Activated naive CD8-positive, alpha-beta T cell treated with anti-CD3 and anti-CD28 coated beads, Interleukin-2, amount 10 ng/mL, durations not matched to agents 7 days and 5 days (primary cell): ENCODE data around the gene HCST. TPM values are rescaled to one million over a fixed set of nuclear protein-coding genes. Genes with fewer than 3 reads are reported as not detected.
A peak's percentile ranks its signal among the peaks of the same experiment; 100 is the strongest.

ENCODE experiments used
- ATAC-seq: fragments of 150-1000 bp; cut with Tn5 transposase; one replicate; pipeline ENCODE4 v1.10.0; 2021; ENCODE audit warnings: low read depth, moderate library complexity
- POLR2A ChIA-PET: fragments of 350-600 bp; sonication (Branson Sonifier 250); formaldehyde crosslinking; loops from one replicate; lab custom pipeline; 2021; ENCODE audit warnings: antibody characterized with exemption; lab: Charles Lee
- DNase-seq: peaks from one replicate; pipeline ENCODE4 v3.0.0; 2021
- H3K27ac Mint-ChIP-seq: one replicate; pipeline ENCODE4 v1.8.0; 2022; ENCODE audit warnings: mild to moderate bottlenecking, mixed read lengths
- H3K27me3 Mint-ChIP-seq: one replicate; pipeline ENCODE4 v1.8.0; 2022; ENCODE audit warnings: mild to moderate bottlenecking, moderate library complexity, mixed read lengths
- H3K36me3 Mint-ChIP-seq: one replicate; pipeline ENCODE4 v1.8.0; 2021; ENCODE audit warnings: mild to moderate bottlenecking, mixed read lengths
- H3K4me1 Mint-ChIP-seq: one replicate; pipeline ENCODE4 v1.8.0; 2021; ENCODE audit warnings: mixed read lengths
- H3K4me3 Mint-ChIP-seq: one replicate; pipeline ENCODE4 v1.8.0; 2022; ENCODE audit warnings: mild to moderate bottlenecking, moderate library complexity, mixed read lengths
- H3K9me3 Mint-ChIP-seq: one replicate; pipeline ENCODE4 v1.8.0; 2021; ENCODE audit warnings: mixed read lengths
- total RNA-seq, 2 experiments: library from RNA; stranded (reverse); gene quantifications; one replicate each; pipeline ENCODE4 v1.2.3, GENCODE V29; 2021

Gene HCST
- total RNA-seq, 2 experiments from 2014 or later, result 186 to 190 TPM

DNA sequence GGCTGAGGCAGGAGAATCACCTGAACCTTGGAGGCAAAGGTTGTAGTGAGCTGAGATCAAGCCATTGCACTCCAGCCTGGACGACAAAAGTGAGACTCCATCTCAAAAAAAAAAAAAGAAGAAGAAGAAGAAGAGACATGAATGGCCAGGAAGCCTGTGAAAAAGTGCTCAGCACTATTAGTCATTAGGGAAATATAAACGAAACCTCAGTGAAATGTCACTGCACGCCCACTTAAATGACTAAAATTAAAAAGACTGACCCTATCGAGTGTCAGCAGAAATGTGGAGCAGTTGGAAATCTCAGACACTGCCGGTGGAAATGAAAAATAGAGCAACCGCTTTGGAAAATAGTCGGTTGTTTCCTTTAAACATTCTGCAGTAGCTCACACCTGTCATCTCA, 11.3 kb downstream of the HCST start:
- no peak for ATAC-seq
- Mint-ChIP-seq H3K27me3 (no peaks in the 10 kb centered on the region), H3K4me3 (no peak overlapping the region), H3K27ac (no peak overlapping the region), H3K4me1 (peaks cover 18% of the 10 kb centered on the region), H3K9me3 (no peaks in the 10 kb centered on the region), H3K36me3 (no peaks in the 10 kb centered on the region)
- DNase-seq, result no peak
- POLR2A ChIA-PET, result interaction anchor here (1.0 kb wide), 1 partner anchor 173 kb away, joined by 3 read pairs; no protein-coding TSS in a partner anchor

DNA sequence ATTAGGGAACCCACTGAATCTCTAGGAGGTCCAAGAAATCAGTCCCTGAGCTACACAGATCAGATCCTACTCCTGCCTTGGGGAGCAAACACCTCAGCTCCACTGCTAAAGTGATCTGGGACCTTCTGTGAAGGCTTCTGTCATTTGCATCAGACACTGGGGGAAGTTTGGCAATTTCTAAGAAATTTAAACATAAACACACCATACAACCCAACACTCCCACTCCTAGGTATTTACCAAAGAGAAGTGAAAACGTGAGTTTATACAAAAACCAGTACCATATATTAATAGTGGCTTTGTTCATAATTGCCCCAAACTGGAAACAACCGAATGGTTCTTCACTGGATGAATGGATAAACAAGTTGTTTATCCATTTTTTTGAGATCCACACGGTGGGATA, 13.1 kb downstream of the HCST start:
- Mint-ChIP-seq H3K27ac (no peak overlapping the region), H3K9me3 (no peaks in the 10 kb centered on the region), H3K4me1 (peaks cover 7% of the 10 kb centered on the region), H3K27me3 (no peaks in the 10 kb centered on the region), H3K36me3 (no peaks in the 10 kb centered on the region), H3K4me3 (no peak overlapping the region)
- no peak for ATAC-seq
- POLR2A ChIA-PET, result no interaction called here
- no peak for DNase-seq

- Mint-ChIP-seq H3K4me3 (no peak overlapping the region), H3K36me3 (no peaks in the 10 kb centered on the region), H3K27me3 (no peaks in the 10 kb centered on the region), H3K9me3 (no peaks in the 10 kb centered on the region), H3K27ac (no peak overlapping the region), H3K4me1 (peaks cover 3% of the 10 kb centered on the region)
- no peak for ATAC-seq
- no peak for DNase-seq
- POLR2A ChIA-PET, result no interaction called here
Measured at GRCh38 chr19:35919306-35919705, 17.0 kb downstream of the HCST start.

DNA sequence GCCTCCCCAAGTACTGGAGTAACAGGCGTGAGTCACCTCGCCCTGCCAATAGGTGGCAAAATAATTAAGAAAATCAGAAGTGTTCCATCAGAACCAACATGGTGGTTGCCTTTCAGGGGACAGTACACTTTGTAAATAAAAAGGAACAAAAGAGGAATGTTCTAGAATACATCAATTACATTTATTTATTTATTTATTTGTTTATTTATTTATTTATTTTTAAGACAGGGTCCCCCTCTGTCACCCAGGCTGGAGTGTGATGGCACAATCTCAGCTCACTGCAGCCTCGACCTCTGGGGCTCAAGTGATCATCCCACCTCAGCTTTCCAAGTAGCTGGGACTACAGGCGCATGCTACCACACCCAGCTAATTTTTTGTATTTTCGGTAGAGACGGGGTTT, 18.7 kb downstream of the HCST start:
- no peaks in the 10 kb centered on the region for H3K27me3 Mint-ChIP-seq
- no peaks in the 10 kb centered on the region for H3K36me3 Mint-ChIP-seq
- DNase-seq (no peak), ATAC-seq (no peak)
- POLR2A ChIA-PET, result interaction anchor here (1.4 kb wide), 1 partner anchor 10 kb away, joined by 3 read pairs; no protein-coding TSS in a partner anchor
- no peak overlapping the region for H3K4me3 Mint-ChIP-seq
- H3K27ac Mint-ChIP-seq, result no peak overlapping the region
- peaks cover 2% of the 10 kb centered on the region for H3K4me1 Mint-ChIP-seq
- H3K9me3 Mint-ChIP-seq, result peaks cover 9% of the 10 kb centered on the region

DNA sequence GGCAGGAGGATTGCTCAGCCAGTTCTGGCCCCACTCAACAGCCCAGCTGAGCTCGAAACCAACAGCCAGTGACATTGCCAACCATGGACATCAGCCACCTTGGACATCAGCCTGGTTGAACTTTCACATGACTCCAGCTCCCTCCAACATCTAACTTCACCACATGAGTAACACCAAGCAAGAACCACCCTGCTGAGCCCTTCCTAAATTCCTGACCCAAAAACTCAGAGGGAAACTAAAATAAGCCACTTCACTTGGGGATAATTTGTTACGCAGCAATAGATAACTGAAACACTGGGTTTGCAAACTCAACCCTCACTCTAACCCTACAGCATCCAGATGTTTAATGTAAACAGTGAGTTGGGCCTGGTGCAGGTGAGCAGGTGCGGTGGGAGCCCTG, 23.2 kb downstream of the HCST start:
- Mint-ChIP-seq H3K36me3 (peaks cover 3% of the 10 kb centered on the region), H3K27ac (no peak overlapping the region), H3K4me1 (peaks cover 14% of the 10 kb centered on the region), H3K27me3 (no peaks in the 10 kb centered on the region), H3K9me3 (peaks cover 16% of the 10 kb centered on the region), H3K4me3 (no peak overlapping the region)
- DNase-seq, result no peak
- POLR2A ChIA-PET, result interaction anchor here (1.3 to 1.8 kb wide), 2 partner anchors 20 to 22 kb away, joined by 3 to 4 read pairs; no protein-coding TSS in a partner anchor
- no peak for ATAC-seq

GRCh38 chr19:35928507-35928906, 26.2 kb downstream of the HCST start:
- no peak for ATAC-seq
- H3K9me3 Mint-ChIP-seq, result peaks cover 16% of the 10 kb centered on the region
- H3K4me1 Mint-ChIP-seq, result peaks cover 28% of the 10 kb centered on the region
- POLR2A ChIA-PET, result interaction anchor here (3.0 to 3.2 kb wide), 4 partner anchors 25 to 48 kb away, joined by 15 to 41 read pairs (median 33); partner anchors contain the start of genes HCST and NFKBID
- H3K27ac Mint-ChIP-seq, result no peak overlapping the region
- H3K4me3 Mint-ChIP-seq, result no peak overlapping the region
- DNase-seq, result no peak
- peaks cover 3% of the 10 kb centered on the region for H3K36me3 Mint-ChIP-seq
- H3K27me3 Mint-ChIP-seq, result no peaks in the 10 kb centered on the region

GRCh38 chr19:35929876-35930275, 27.5 kb downstream of the HCST start:
- POLR2A ChIA-PET, result interaction anchor here (1.0 to 3.2 kb wide), 8 partner anchors 26 to 228 kb away, joined by 4 to 41 read pairs (median 10); partner anchors contain the start of genes HCST and NFKBID
- peaks cover 28% of the 10 kb centered on the region for H3K4me1 Mint-ChIP-seq
- H3K4me3 Mint-ChIP-seq, result peak overlapping the region; percentile 75
- H3K27me3 Mint-ChIP-seq, result no peaks in the 10 kb centered on the region
- DNase-seq (no peak), ATAC-seq (no peak)
- peaks cover 16% of the 10 kb centered on the region for H3K9me3 Mint-ChIP-seq
- H3K27ac Mint-ChIP-seq, result peak overlapping the region; percentile 96
- peaks cover 3% of the 10 kb centered on the region for H3K36me3 Mint-ChIP-seq

DNA sequence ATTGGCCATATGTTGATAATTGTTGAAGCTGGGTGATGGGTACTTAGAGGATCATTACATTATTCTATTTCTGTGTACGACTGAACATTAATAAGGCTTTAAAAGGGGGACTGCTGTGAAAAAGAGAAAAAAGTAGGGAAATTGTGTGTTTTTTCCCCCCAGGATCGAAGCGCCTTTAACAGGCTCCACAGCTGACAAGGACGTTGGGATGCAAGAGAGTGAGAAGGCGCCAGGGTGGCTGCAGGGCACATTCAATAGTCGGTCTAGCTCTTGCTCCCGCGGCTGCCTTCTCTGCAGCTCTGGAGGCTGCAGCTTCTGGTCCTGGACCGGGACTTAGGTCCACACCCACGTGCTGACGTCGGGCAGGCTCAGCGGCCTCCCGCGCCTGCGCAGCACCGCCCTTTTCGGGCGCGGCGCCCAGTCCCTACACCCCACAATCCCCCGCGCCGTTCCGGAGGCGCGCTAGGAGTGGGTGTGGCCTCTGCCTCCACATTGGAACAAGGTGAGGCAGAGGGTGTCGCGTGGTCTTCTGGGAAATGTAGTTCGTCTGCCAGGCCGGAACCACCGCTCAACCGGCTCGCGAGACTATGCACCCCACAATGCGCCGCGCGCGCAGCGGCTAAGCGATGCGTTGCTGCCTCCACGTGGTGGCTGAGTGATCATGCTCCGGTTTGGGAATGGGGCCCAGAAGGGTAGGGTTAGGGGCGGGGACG, 29.0 kb downstream of the HCST start:
- POLR2A ChIA-PET, result interaction anchor here (0.6 to 3.2 kb wide), 15 partner anchors 10 to 191 kb away, joined by 3 to 41 read pairs (median 5); partner anchors contain the start of genes APLP1, HCST, LIN37 and NFKBID
- DNase-seq (peak; percentile 99), ATAC-seq (peak; percentile 93)
- Mint-ChIP-seq H3K36me3 (peaks cover 3% of the 10 kb centered on the region), H3K27me3 (no peaks in the 10 kb centered on the region), H3K27ac (peak overlapping the region; percentile 87), H3K4me3 (peak overlapping the region; percentile 77), H3K4me1 (peaks cover 29% of the 10 kb centered on the region), H3K9me3 (peaks cover 4% of the 10 kb centered on the region)

GRCh38 chr19:35931874-35932202, 29.5 kb downstream of the HCST start:
- peaks cover 27% of the 10 kb centered on the region for H3K4me1 Mint-ChIP-seq
- peak; percentile 1 for ATAC-seq

GRCh38 chr19:35932291-35932936, 30.1 kb downstream of the HCST start:
- no peak for DNase-seq
- Mint-ChIP-seq H3K9me3 (no peaks in the 10 kb centered on the region), H3K4me1 (peaks cover 27% of the 10 kb centered on the region), H3K27me3 (no peaks in the 10 kb centered on the region), H3K27ac (no peak overlapping the region), H3K36me3 (no peaks in the 10 kb centered on the region), H3K4me3 (no peak overlapping the region)
- ATAC-seq, result no peak
- POLR2A ChIA-PET, result interaction anchor here (0.7 to 1.3 kb wide), 2 partner anchors 29 to 51 kb away, joined by 3 to 5 read pairs; no protein-coding TSS in a partner anchor

More at GRCh38 chr19:35931874-35932202, 29.5 kb downstream of the HCST start:
- peak overlapping the region; percentile 21 for H3K27ac Mint-ChIP-seq
- H3K36me3 Mint-ChIP-seq, result peaks cover 1% of the 10 kb centered on the region
- H3K27me3 Mint-ChIP-seq, result no peaks in the 10 kb centered on the region
- DNase-seq, result no peak
- peak overlapping the region; percentile 62 for H3K4me3 Mint-ChIP-seq
- peaks cover 1% of the 10 kb centered on the region for H3K9me3 Mint-ChIP-seq
- POLR2A ChIA-PET, result interaction anchor here (0.6 to 3.2 kb wide), 11 partner anchors 20 to 184 kb away, joined by 3 to 41 read pairs (median 7); partner anchors contain the start of genes HCST, LIN37, NFKBID and NPHS1

DNA sequence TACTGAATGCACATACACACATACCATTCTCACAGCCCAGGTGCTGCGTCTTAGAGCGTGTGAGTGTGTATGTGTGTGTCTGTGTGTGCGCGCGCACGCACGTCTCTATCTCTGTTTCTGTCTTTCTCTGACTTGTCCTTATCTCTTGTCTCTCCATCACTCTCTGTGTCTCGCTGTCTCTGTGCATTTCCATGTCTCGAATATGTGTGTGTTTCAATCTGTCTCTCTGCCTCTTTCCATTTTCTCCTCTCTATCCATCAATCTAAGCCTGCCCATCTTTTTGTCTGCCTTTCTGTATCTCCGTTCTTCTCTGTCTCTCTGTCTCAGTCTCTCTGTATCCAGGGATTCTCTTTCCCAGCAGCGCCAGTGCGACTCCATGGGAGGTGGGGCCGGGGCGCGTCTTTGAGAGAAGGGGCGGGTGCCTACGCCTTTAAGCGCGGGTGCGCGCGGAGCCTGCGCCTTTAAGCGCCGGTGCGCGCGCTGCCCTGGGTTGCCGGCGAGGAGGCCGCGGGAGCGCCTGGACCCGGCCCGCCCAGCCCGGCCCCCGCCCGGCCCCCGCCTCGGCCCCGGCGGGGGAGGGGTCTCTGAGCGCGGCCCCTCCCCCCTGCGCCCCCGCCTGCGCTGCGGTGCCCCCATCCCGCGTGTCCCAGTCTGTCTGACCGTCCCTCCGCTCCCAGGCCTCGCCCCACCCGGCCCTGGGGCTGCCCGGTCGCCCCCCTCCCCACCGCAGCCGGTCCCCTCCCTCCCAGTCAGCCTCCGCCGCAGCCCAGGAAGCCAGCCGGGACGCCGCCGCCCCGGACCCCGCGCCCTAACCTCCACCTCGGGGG, 33.8 kb downstream of the HCST start, which contains the start of gene LRFN3:
Gene LRFN3, plus strand, starts transcription at position 464 of the 827 bp plus-strand sequence. CDS start 3,052 bp downstream, outside the sequence.
- Mint-ChIP-seq H3K36me3 (no peaks in the 10 kb centered on the region), H3K4me3 (peak within 1 kb of the TSS; percentile 97), H3K27ac (peak within 1 kb of the TSS; percentile 73), H3K4me1 (peaks cover 29% of the 10 kb centered on the region), H3K9me3 (no peaks in the 10 kb centered on the region), H3K27me3 (no peaks in the 10 kb centered on the region)
- POLR2A ChIA-PET, result no interaction called here
- ATAC-seq, result no peak
- peak; percentile 73 for DNase-seq

DNA sequence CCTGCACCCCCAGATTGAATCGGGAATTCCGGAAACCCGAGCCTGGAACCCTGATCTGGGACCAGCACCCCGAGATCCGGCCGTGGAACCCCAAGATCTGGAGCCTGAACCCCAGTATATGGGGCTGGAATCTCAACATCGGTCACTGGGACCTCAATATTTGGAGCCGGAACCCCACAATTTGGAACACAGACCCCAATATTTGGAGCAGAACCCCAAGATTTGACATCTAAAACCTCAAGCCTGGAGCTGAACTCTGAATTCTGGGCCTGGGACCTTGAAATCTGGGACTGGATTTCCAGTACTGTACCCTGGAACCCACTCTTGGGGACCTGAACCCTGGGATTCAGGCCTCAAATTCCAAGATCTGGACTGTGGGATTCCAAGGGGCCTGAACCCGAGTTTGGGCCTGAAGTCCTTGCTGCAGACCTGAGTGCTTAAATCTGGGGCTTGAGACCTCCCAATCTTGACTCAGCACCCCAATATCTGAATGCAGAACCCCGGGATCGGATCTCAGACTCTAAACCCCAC, 34.5 kb downstream of the HCST start:
- H3K27ac Mint-ChIP-seq, result peak overlapping the region; percentile 45
- no peaks in the 10 kb centered on the region for H3K27me3 Mint-ChIP-seq
- no peaks in the 10 kb centered on the region for H3K36me3 Mint-ChIP-seq
- ATAC-seq, result no peak
- no peak for DNase-seq
- H3K9me3 Mint-ChIP-seq, result no peaks in the 10 kb centered on the region
- POLR2A ChIA-PET, result interaction anchor here (1.2 kb wide), 1 partner anchor 22 kb away, joined by 3 read pairs; no protein-coding TSS in a partner anchor
- peak overlapping the region; percentile 78 for H3K4me3 Mint-ChIP-seq
- peaks cover 25% of the 10 kb centered on the region for H3K4me1 Mint-ChIP-seq
